H1 (cell line): ENCODE measurements around the gene WNT9B.

Source experiments
- BRCA1 ChIP-seq: IDR thresholded peaks from 2 replicates; pipeline ENCODE4 v1.6.1; 2012; ENCODE audit warnings: low read depth, low read length, improper control_type of control experiment
- CREB1 ChIP-seq: IDR thresholded peaks from 2 replicates; pipeline ENCODE4 v1.6.1; 2012; ENCODE audit warnings: inconsistent platforms
- CTCF ChIP-seq, 3 experiments: IDR thresholded peaks; 1 replicate in 2 of 3; 2 replicates in 1 of 3; pipeline versions ENCODE4 v1.5.1 to v1.6.1; 2011; ENCODE audit warnings: low read length in 3 of 3, mild to moderate bottlenecking in 3 of 3, inconsistent platforms in 2 of 3, low read depth in 1 of 3, moderate library complexity in 1 of 3; ENCODE audit not compliant: insufficient read depth in 1 of 3; ENCODE audit errors: control extremely low read depth in 1 of 3
- EZH2 ChIP-seq: fragments of 200-600 bp; sonication (generic); IDR thresholded peaks from 2 replicates; pipeline ENCODE4 v1.7.1; 2012; ENCODE audit warnings: low read depth, mild to moderate bottlenecking, moderate library complexity, low read length, inconsistent platforms; ENCODE audit not compliant: severe bottlenecking
- JUN ChIP-seq: IDR thresholded peaks from 2 replicates; pipeline ENCODE4 v1.6.1; 2011; ENCODE audit warnings: low read depth, mild to moderate bottlenecking, improper control_type of control experiment, low read length
- KDM5A ChIP-seq: fragments of 200-600 bp; IDR thresholded peaks from 2 replicates; pipeline ENCODE4 v1.7.1; 2012; ENCODE audit warnings: mild to moderate bottlenecking, low read length, inconsistent platforms, mixed read lengths
- POLR2A ChIP-seq, 2 experiments: IDR thresholded peaks; 1 replicate in 1 of 2; 2 replicates in 1 of 2; pipeline ENCODE4 v1.6.1; 2011; ENCODE audit warnings: low read depth in 2 of 2, low read length in 2 of 2, mild to moderate bottlenecking in 2 of 2; ENCODE audit errors: control extremely low read depth in 1 of 2
- POU5F1 ChIP-seq: IDR thresholded peaks from 2 replicates; pipeline ENCODE4 v1.6.1; 2011; ENCODE audit warnings: low read depth, mild to moderate bottlenecking, low read length, moderate library complexity
- SP4 ChIP-seq: IDR thresholded peaks from 2 replicates; pipeline ENCODE4 v1.6.1; 2012; ENCODE audit warnings: low read length, inconsistent platforms
- TEAD4 ChIP-seq: IDR thresholded peaks from 2 replicates; pipeline ENCODE4 v1.6.1; 2012; ENCODE audit warnings: low read depth, low read length, inconsistent platforms, mixed read lengths
- YY1 ChIP-seq: IDR thresholded peaks from 2 replicates; pipeline ENCODE4 v1.6.1; 2011; ENCODE audit warnings: low read depth, mild to moderate bottlenecking, low read length

DNA sequence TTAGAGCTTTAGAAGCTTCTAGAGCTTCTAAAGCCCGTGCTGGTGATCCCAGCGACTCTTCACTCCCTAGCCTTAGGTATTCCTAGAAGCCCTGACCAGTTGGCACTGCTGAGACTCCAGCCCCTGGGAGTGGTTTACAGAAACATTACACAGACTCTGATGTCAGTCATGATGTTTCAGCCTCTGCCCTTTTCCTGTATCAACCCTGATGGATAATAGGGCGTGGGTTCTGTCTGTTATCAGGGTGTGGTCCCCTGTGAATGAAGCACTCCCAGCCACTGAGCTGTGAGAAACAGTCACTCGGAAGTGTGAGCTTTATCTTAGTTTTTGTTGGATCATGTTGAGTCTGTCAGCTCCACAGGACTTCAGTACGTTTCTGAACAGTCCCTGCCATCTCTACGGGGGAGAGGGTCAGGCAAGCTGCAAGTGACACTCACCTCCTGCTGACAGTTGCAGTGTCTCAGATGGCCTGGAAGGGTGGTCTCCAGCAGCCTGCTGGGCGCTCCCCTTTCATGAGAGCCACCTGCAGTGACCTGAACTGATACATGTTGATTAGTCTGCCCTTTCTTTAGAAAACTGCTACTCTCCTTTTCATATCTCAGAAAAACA is 84.4 kb downstream of the WNT9B start:
- TF ChIP-seq BRCA1 (no peak), YY1 (no peak), POU5F1 (no peak), POLR2A (IDR thresholded peaks at IDR 0.05; ENCODE audit: control extremely low read depth in 1 of 2, low read depth in 2 of 2, low read length in 2 of 2) (no peak), KDM5A (no peak), CTCF (IDR thresholded peaks at IDR 0.05; ENCODE audit: control extremely low read depth in 1 of 3, insufficient read depth in 1 of 3, low read depth in 1 of 3, low read length in 3 of 3) (no peak), EZH2 (no peak), JUN (no peak), SP4 (no peak), CREB1 (no peak), TEAD4 (no peak)
